ENCODE data around the gene FBXO15.
A peak's percentile ranks its signal among the peaks of the same experiment; 100 is the strongest.

FBXO15 gene

DNA sequence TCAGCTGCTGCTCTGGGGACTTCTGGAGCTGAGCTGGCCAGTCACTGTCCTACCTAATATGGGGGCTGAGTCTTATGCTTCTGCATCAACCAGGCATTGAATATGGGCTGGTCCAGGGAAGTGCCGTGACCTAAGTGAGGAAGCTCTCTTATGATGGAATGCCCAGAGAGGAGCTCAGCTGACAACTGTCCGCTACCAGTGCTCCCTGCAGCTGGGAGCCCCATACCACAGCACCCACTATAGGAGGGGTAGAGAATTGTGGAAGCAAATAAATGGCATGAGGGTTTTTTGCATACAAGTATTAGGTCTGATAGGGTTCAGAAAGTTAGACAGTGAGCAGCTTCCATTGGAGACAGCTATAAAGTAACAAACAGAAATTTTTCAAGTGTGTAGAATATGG lies 5.2 kb upstream of the FBXO15 start:
- no peak for DNase-seq

DNA sequence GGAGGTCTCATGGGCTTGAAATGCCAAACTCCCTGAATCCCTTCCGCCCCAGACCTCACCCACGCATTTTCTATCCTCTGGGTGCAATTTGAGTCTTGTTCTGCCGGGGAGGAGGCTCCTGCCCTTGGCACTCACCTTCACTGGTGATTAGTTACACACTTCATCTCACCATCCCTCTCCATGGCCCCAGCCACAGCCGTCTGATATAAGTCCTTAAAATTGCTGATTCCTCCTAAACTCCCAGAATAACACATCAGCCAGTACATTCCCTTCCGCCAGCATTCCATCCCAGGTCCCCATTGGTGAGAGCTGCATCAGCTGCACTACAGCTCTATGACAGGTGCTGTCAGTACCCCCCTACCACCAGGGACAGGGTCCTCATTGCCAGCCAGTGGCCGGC lies 4.6 kb upstream of the FBXO15 start:
- DNase-seq = no peak

DNA sequence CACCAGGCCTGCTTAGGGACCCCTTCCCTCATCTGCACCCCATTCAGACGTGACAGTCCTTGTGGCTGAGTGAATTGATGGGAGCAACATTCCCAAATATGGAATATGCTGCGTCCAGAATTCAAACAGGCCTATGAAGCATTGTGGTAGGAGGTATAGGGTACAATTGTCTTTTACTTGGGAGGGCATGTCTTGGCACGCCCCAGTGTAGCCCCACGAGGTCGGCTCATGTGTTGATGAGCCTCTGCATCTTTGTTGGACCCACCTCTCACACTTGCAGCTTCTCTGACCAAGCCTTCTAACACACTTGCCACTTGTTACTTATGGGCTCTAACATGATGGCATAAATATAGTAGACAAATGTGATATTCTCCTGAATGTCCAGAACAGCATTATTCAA lies 2.2 kb upstream of the FBXO15 start:
- DNase-seq = no peak

DNA sequence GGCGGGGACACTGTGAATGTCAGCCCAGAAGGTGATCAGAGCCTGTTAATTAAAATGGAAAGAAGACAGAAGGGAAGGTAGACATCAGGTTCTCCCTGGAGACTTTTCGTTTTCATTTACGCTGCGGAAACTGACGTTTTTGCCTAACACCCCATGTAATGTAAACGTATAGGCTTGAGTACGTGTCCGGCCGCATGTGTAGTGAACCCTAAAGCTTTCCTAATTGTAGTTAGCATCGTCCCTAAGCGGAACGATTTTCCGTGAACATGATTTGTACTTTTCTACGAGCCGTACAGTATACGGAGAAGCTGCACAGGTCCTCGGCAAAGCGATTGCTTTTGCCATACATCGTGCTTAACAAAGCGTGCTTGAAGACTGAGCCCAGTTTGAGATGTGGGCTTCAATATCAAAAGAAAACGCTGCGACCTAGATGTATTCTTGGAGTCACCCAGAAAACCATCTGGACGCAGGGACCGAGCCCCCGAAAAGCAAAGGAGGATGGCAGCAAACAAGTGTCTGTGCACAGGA lies 973 bp upstream of the FBXO15 start:
- DNase-seq = no peak

DNA sequence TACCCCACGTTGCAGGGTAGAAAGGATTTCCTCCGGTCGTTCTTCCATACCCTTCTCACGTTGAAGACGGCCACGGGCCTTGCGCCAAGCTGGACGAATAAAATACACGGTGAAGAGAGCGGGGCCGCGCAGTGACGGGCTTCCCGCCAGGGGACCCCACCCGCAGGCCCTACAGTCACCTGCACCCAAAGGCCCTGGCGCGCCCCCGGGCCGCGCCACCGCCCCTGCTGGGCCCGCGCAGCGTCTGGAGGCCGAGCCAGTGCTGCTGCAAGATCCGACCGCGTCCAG lies 199 bp downstream of the FBXO15 start:
- DNase-seq = no peak

DNA sequence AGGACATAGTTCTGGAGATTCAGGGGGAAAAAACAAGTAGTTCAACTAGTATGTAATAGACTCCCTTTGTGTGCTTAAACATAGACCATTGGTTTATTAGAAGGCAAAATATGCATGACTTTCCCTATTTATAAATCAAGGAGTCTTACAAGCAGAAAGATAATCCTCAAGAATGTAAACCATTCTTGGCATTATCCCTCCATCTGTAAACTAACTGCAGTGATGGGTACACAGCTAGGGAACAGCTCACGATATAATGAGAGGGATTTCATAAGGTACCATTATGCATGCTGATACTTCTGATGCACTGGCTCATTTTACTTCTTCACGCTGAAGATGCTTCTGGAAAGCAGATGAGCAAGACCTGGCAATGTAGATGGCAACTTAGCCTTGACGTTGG lies 878 bp downstream of the FBXO15 start:
- no peak for DNase-seq

DNA sequence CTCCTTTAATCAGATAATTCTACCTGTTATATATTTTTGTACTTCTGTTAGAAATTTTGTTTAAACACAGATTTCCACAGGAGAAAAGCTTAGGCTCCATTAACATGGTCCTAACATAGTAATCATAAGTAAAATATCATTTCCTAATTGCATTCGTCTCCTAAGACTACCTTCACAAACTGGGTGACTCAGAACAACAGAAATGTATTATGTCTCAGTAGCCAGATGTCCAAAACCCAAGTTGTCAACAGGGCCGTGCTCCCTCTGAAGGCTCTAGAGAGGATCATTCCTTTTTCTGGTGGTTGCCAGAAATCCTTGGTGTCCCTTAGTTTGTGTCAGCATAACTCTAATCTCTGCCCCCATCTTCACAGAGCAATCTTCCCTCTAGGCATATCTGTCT lies 5.4 kb downstream of the FBXO15 start:
- no peak for DNase-seq

DNA sequence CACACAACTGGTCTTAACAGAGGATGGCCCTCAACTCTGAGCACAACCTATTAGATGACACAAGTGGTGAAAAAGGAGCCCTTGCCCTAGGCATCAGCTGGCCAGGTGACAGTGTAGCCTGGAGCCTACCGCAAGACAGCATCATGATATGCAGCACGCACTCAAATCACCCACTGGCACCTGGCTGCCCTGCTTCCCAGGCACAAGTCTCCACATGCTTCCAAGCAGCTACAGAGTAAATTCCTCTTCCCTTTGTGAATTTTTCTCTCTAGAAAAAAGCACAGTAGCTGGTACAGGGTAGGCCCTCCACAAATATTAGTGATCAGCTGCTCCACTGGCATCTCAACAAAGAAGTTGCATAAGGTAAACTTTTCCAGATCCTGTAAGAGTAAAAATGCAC lies 6.0 kb downstream of the FBXO15 start:
- peak; percentile 49 for DNase-seq

DNA sequence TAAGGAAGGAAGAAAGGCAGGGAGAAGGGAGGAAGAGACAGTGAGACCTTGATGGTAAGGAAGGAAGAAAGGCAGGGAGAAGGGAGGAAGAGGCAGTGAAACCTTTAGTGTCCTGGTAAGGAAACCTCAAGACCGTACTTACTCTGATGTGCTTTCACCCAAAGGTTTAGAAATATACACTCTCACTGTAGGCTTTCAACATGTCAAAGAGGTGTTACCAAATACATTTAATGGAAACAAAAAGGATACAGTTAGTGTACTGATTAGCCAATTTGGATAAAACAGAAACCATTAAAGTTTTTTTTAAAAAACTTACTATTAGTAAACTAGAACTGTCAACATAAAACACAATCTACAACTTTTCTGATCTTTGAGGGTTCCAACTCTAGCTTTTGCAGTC lies 7.1 kb downstream of the FBXO15 start:
- no peak for DNase-seq

DNA sequence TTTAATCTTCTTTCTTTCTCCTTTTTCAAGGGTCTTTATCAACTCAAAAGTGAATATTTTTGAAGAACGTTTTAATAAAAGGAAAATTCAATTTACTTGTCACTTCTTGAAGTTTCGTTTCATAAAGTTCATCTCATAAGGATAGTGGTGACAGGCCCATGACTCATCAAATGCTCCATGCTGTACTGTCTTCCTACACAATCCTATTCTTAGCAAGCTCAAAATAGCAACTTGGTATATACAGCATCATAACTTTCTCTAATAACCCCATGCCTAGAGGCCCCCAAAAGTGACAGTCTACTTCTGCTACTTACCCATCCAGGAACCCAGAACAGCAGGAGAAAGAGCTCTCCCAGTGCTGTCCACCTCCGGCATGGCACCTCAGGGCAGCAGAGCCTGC lies 7.7 kb downstream of the FBXO15 start:
- no peak for DNase-seq

DNA sequence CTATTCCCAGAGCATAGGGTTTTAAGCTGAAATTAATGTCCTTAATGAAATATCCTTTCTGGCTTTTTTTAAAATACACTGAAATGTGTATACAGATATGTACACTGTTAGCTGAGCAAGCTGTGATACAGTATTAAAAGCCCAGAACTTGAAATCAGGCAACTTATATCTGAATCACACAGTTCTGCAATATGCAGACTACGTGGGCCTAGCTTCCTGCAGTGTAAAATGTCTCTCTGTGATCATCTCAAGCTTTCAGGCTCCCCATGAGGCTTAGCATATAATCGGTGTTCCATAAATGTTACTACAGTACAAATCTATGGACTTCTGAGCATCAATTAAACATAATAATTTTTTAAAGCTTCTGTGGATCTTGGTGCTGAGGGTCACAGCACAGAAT lies 8.2 kb downstream of the FBXO15 start:
- DNase-seq = no peak

DNA sequence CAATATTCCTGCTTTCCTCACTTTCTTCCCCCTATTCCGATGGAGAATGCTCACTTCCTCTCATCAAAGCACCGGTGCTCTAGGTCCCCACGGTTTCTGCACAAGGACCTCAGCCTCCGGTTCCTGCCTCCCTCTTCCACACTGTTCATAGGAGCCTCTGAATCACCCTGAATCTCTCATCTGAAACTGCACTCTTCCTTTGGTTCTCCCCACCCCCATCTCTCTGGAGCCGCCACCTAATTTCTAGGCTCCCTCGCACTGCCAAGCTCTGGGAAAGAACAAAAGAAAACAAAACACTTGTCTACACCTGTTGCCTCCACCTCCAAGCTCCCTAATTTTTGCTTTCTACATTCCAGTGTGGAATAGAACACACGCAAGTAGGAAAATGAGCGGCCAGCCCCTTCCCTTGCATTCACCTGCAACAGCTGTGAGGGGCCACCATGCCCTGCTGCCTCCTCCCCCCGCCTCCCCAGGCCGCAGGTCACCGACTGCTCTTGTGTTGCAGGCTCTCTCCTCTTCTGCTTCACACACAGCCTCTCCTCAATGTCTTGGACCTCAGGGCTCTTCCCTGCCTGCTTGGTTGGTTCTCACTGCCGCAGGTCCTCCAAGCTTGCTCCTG lies 9.6 kb downstream of the FBXO15 start:
- DNase-seq = peak; percentile 43

DNA sequence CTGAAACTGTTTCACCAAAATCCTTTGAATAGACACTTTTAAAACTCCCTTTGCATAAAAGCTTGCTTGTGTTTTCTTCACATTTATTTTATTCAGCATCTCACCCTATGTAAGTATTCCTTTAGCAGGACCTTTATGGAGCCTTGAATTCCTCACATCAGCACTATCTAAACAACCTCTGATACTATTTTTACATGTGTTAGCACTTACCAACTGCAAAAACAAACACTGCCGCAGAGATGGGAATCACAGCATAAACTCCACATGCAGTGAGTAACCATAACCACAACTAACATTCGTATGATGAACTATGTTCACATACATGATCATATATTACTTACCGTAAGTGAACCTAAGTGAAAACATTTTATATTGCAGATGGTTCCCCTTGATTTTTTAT lies 15.4 kb downstream of the FBXO15 start:
- no peak for DNase-seq

DNA sequence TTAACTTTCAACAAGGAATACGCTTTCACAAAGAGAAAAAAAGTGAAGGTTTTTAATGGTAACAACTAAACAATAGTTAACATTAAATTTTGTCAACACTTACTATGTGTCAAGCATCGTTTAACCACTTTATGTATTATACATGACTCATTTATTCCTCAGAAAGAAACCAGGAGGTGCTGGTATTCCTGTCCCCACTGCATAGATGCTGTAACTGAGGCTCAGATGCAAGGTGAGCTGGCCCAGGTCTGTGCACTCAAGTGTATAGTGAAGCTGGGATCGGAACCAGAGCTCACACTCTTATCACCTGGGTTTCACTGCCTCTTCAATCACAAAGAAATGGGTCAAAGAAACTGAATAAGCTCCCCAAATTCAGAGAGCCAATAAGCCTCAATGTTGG lies 16.5 kb downstream of the FBXO15 start:
- DNase-seq = peak; percentile 20

DNA sequence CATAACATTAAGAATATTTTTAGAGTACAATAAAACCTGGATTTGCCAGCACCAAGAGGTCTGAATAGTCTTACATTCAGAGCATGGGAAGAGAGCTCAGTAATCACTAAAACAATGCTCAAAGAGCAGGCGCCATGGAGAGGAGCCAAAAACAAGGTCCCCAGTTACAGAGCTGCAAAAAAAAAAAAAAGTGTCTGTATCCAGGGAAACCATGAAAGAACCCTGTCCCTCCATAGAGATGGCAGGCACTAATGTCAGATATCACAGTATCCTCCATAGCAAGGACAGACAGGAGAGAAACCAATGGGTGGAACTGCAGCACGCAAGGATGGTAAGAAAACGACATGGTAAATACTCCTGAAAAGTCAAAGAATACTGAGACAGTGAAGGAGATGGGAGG lies 19.5 kb downstream of the FBXO15 start:
- no peak for DNase-seq

DNA sequence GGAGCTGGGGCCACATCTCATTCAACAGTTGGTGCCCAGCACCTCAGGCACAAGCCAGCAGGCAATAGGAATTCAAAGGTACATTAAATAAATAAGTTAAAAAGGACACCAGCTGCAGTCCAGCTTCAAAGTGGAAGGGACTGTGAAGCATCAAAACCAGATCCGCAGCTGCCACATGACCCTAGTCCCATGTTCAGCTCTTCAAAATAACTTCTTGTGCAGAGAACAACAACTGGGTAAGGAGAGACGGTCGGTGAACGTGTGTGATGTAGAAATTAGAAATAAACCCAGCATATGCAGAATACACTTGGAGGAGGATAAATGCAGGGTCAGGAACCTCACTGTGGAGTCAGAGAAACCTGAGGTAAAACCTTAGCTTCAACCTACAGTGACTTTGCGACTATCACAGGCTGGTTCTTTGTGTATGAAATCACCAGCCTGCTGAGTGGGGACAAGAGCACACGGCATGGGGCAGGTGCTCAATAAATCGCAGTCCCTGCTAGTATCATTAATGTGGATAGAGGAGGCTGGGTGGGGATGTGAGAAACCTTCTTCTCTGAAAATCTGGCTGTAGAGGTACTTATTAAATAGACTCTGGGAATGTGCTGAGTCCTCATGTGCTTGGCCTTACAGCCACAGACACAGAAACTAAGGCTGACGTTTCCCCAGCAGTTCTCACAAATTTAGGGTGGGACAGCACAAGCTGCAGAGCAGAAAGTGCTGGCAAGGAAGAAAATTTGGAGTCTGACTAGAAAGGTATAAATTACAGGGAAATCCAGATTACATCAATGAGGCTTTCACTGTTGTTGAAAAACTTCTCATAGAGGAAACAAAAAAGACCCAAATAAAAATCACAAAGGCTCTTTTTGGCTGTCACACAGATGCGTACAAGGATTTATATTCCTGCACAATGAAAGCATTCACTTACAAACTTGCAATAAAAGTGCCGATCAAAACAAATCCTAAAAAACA lies 20.7 kb downstream of the FBXO15 start:
- DNase-seq = no peak

DNA sequence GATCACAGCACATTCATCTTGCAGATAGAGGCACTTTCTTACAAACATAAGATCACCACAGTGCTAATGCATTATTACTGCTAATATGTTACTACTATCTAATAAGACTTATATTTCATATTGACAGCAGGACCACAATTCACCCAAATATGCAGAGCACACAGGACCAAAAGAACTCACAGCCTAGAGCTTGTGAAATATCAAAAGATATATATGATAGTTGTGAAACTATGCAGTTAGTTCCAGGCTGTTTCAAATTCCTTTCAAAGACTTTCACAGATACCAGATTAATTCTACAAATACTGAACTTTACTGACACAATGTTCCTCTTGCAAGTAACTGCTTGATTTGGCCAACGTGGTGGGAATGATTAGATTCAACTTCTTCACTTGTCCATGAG lies 23.0 kb downstream of the FBXO15 start:
- DNase-seq = no peak

DNA sequence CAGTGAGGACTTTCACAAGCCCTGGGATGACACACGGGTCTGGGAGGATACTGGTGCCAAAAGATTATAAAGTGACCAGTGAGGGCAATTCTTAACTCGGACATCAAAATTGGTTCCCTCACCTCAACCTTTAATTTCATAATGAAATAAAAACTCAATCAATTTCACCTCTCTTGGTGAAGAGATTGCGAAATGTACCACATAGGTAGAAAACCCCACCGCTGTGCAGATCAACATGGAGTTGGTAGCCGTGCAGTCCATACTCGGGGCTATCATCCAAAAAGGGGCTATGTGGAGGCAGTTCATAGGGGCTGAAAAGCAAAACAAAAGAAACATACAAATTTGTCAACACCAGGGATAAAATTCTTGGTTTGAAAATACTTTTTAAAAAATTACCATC lies 24.4 kb downstream of the FBXO15 start:
- no peak for DNase-seq

DNA sequence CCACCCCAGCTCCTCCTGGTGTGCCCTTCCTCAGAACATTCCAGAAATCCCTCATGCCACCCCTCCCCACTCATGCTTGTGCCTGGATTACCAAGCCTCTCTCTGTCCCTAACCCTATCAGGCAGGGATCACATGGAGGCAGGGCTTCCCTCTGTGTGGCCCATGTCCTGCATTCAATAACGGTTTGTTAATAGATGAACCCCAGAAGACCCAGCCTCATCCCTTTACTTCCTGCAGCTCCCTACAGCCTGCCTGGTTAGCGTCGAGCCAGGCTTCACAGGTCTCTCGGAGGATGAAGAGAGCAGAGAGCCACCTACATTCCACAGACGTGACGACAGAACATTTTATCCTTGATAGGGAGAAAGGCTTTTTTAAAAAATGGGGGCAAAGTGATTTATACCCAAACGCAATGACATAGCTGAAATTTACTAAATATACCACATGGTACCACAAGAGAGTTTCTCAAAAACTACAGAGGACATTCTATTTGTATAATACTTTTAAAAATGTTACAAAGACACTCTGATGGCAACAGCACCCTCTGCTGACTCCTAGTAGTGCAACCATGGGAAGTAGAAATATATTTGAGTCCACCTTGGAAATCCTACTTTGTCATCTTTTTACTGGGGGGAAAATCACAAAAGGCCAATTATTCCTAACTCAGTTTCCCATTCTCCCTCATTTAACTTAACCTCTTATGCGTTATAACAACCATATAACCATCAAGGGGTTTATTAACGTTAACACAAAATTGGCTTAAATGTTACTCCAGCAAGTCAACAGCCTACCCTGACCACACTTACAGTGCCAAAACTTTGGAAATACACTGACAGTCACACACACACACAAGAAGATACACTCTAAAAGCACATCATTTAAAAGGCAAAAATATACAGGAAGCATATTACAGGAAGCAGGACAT lies 30.7 kb downstream of the FBXO15 start:
- peak; percentile 71 for DNase-seq

DNA sequence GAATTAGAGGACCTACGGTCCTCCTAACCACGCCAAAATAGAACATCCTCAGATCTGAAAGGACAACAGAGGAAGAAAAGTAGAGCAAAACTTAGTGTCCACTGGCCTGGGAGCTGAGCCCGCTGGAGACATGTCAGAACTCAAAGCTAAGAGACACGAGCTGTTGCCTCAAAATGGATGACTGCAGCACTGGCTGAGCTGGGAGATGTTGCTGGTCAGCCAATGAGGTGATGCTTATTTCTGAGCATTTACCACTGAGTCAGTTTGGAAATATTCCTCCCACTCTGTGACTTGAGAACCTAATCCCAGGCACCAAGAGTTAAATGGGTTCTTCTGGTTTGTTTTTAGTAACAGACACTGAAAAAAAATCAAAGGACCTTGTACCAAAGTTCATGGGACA lies 32.6 kb downstream of the FBXO15 start:
- DNase-seq = peak; percentile 63

DNA sequence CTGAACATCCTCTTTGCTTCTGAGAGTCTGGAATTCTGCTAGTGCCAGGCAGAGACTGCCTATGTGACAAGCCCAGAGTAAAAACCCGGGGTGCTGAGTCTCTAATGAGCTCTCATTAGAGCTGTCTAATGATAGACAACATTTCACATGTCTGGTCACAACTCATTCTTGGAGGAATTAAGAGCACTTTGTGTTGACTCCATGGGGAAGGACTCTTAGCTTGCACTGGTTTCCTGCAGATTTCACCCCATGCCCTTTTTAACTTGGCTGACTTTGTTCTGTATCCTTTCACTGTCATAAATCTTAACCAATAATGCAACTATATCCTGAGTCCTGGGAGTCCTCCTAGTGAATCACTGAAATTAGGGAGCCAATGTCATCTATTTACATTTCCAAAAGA lies 33.5 kb downstream of the FBXO15 start:
- DNase-seq = no peak

DNA sequence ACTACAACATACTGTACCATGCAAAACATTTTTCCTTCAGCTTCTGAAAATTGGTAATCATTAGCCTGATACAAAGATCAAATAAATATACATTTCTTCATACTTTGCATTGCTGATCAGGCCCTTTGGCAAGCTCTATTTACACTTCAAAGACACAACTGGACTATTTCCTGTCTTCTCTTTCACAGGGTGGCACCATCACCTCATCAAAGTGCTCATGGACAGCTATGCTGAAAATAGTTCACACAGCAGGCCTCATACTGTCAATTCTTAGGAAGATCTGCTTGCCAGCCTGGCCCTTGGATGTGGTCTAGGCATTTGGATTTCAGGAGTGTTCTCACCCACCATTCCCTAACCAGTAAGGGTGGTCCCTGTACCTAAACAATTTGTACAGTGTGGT lies 33.9 kb downstream of the FBXO15 start:
- DNase-seq = no peak

DNA sequence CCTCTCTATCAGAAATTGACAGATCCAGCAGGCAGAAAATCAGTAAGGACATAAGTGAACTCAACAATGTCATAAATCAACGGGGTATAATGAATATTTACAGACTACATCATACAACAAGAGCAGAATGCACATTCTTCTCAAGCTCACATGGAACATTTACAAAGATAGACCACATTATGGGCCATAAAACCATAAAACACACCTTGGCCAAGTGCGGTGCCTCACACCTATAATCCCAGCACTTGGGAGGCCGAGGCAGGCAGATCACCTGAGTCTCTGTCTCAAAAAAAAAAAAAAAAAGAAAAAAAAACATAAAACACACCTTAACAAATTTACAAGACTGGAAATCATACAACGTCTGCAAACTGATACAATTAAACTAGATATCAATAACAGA lies 36.7 kb downstream of the FBXO15 start:
- no peak for DNase-seq

DNA sequence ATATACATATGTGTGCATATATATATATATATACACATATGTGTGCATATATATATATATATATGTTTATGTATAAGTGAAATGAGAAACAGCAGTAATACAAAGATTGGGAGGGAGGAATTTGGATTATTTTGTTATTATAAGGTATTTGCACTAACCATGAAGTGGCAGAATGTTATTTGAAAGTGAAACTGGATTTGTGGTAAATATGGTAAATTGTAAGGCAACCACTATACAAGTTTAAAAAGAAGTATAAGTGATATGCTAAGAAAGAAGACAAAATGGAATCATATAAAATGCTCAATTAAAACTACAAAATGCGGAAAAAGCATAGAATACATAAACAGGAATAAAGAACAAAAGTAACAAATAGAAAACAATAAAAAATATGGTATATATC lies 37.5 kb downstream of the FBXO15 start:
- no peak for DNase-seq
